Measurements from ENCODE around the gene EMP2.

EMP2 gene

DNA sequence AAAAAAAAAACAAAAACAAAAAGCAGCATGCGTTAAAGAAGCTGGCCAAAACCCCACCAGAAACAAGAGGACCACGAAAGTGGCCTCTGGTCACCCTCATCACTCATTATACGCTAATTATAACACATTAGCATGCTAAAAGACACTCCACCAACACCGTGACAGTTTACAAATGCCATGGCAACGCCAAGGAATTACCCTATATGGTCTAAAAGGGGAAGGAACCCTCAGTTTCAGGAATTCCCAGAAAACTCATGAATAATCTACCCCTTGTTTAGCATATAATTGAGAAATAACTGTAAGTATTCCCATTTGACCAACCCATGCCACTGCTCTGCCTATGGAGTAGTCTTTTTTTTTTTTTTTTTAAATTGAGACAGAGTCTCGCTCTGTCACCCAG is 77.6 kb downstream of the EMP2 start:
- H3K4me3 ChIP-seq (ENCODE audit: low read depth, low read length), result no peak overlapping the region
- DNase-seq (ENCODE audit: low read depth), result no peak

DNA sequence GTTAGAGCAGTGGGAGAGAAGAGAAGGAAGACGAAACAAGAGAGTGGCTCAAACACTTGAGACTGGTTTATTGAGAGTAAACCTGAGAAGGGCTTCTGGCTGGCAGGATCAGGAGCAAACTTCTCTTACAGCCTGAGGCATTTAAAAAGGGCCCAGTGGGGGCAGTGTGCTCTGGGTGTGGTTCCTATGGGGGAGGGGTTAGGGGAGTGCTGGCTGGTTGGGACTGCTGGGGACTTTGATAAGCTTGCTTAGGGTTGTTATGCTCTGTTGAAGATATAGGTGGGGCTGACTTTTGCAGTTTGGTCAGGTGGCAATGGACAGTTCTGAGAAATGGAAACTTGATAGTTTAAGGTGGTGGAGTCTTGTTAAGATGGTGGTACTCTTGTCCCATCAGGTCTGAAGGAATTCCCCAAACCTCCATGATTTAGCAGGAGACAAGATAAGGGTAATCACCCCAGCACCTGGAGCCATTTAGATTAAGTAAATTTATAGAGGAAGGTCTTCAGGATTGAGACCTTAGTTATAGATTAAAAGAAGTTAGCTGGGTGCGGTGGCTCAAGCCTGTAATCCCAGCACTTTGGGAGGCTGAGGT is 79.3 kb downstream of the EMP2 start:
- H3K4me3 ChIP-seq (ENCODE audit: low read depth, low read length), result no peak overlapping the region
- no peak for DNase-seq (ENCODE audit: low read depth)

- no peak for DNase-seq (ENCODE audit: low read depth)
- H3K4me3 ChIP-seq (ENCODE audit: low read depth, low read length), result no peak overlapping the region
Measured at GRCh38 chr16:10500582-10500981, 79.8 kb downstream of the EMP2 start.

DNA sequence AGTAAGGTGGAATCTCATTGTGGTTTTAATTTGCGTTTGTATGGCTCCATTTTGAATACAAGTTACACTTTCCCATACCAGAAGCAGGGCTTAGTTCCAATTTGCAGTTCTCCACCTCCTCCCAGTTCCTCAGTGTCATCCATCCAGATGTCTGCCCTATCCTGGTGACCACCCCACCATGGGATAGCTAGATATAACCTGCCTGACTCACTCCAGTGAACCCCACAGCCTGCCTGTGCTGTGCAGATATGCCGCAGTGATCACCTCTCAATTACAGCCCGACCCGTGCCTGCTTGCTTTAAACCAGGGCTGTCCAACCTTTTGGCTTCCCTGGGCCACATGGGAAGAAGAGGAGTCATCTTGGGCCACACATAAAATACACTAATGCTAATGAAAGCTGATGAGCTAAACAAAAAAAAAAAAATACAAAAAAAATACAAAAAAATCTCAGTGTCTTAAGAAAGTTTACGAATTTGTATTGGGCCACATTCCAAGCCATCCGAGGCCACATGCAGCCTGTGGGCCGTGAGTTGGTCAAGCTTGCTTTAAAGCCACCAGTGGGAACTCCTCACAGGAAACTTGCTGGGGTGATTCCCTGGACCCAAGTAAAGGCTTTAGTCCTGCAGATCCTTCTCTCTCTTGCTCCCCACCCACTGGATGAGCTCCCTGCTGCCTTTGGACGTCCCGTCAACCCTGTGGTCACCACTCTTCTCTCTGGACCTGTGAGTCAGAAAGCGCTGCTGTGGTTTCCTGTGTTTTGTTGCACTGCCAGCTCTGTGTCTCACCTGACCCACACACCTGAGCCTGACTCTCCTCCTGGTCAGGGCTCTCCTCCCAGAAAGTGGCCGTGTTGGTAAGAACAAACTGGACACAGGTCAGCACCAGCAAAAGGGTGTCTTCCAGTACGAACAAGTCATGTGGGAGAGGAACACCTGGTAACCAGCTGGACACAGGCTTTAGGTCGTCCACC is 83.0 kb downstream of the EMP2 start:
- H3K4me3 ChIP-seq (ENCODE audit: low read depth, low read length), result no peak overlapping the region
- no peak for DNase-seq (ENCODE audit: low read depth)

DNA sequence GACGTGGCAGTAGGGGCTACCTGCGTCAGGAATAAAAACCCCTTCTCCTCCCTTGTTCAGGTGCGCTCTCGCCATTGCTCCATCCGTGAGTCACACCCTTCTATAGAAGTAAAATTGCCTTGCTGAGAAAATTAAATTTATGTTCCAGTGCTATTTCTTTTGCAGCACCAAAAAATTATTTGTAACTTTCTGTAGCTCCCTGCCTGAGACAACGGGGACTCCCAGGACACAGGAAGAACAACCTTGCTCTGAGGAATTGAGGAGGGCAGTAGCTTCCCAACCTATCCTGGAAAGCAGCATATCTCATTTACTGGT is 85.4 kb downstream of the EMP2 start:
- DNase-seq (ENCODE audit: low read depth), result no peak
- H3K4me3 ChIP-seq (ENCODE audit: low read depth, low read length), result no peak overlapping the region

DNA sequence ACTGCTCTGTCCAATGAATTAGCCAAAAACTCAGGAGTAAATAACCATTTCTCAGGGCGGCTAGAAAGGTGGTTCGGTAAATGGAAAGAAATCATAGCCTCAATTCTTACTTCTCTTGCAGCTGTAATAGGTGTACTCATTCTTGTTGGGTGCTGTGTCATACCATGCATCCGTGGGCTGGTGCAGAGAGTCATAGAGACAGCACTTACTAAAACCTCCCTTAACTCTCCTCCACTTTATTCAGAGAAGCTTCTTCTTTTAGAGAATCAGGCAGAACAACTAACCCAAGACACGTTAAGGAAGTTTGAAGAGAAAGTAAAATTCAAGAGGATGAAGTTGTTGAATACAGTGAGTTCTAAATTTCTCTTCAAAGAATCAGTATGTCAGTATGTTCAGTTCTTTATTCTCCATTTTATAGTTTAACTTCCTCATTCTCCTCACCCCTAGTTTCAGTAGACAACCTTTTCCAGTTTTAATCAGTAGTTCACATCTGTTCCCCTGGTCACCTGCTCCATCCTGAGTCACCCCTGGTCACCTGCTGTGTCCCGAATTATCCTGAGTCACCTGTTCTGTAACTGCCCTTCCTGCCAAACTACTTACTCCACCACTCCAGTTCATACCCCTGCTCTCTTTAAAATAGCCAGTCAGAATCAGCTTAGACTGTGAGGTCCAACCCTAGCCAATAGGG is 85.9 kb downstream of the EMP2 start:
- DNase-seq (ENCODE audit: low read depth), result no peak
- no peak overlapping the region for H3K4me3 ChIP-seq (ENCODE audit: low read depth, low read length)

DNA sequence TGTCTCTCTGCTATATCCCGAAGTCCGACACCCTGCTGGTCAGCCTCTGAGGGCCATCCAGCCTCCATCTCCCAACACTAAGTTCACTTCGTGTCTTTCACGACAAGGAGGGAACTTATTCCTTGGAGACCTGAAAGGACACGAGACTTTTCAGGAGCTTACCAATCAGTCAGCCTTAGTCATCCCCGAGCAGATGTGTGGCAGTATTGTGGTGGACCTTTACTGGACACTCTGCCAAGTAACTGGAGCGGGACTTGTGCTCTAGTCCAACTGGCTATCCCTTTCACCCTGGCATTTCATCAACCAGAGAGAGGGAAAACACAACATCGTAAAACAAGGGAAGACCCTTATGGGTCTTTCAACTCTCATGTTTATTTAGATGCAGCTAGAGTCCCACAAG is 87.1 kb downstream of the EMP2 start:
- H3K4me3 ChIP-seq (ENCODE audit: low read depth, low read length), result no peak overlapping the region
- no peak for DNase-seq (ENCODE audit: low read depth)

- DNase-seq (ENCODE audit: low read depth), result no peak
- no peak overlapping the region for H3K4me3 ChIP-seq (ENCODE audit: low read depth, low read length)
Measured at GRCh38 chr16:10490141-10490540, 90.3 kb downstream of the EMP2 start.

DNA sequence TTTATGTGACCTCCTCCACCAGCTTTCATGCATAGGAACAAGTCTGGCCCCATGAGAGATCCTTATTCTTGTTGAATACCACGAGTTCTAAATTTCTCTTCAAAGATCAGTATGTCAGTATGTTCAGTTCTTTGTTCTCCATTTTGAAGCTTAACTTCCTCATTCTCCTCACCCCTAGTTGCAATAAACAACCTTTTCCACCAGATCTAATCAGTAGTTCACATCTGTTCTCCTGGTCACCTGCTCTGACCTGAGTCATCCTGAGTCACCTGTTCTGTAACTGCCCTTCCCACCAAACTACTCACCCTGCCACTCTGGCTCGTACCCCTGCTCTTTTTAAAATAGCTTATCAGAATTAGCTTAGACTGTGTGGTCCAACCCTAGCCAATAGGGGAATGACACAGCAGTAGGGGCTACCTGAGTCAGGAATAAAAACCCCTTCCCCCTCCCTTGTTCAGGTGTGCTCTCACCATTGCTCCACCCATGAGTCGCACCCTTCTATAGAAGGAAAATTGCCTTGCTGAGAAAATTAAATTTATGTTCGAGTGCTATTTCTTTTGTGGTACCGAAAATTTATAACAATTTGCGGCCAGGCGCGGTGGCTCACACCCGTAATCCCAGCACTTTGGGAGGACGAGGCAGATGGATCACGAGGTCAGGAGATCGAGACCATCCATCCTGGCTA is 94.6 kb downstream of the EMP2 start:
- no peak for DNase-seq (ENCODE audit: low read depth)
- no peak overlapping the region for H3K4me3 ChIP-seq (ENCODE audit: low read depth, low read length)

DNA sequence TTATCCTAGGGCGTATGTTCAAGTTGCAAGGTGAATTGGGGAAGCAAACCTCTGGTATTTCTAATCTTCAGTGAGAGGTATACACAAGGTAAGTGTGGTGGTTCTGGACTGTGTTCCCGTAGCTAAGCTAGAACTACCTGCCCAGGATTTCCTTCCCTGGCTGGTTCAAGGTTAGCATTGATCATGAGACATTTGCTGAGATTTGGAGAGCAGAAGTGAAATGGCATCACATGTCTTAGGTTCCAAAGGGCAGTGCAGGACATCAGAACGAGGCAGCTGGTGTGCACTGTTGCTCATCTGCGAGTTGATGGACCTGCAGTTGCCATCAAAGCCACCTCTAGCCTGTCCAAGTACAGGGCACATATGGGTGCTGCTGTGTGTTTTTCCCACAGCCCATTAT is 95.2 kb downstream of the EMP2 start:
- H3K4me3 ChIP-seq (ENCODE audit: low read depth, low read length), result no peak overlapping the region
- DNase-seq (ENCODE audit: low read depth), result no peak

DNA sequence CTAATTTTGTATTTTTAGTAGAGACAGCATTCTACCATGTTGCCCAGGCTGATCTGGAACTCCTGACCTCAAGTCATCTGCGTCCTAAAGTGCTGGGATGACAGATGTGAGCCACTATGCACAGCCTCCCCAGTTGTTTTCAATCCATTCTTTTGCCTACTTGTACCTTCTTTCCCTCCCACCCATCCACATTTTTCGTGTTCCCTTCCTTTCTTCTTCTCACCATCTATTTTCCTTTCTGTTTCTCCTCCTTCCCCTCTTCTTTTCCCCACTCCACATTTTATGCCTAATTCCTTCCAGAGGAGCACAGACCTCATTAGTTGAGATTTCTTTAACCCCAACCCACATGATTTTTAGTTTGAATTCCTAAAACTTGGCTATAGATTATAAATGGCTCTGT is 100.2 kb downstream of the EMP2 start:
- DNase-seq (ENCODE audit: low read depth), result no peak
- H3K4me3 ChIP-seq (ENCODE audit: low read depth, low read length), result no peak overlapping the region
